Activated CD4-positive, CD25-positive, alpha-beta regulatory T cell treated with anti-CD3 and anti-CD28 coated beads, Interleukin-2, amount 50 U/mL, for 16 hours (primary cell): ENCODE results near the gene ZBBX.

ENCODE experiments used
- DNase-seq: peaks from one replicate; pipeline ENCODE4 v3.0.0-alpha.2; 2020; ENCODE audit warnings: low read depth, low spot score

The ZBBX gene

DNA sequence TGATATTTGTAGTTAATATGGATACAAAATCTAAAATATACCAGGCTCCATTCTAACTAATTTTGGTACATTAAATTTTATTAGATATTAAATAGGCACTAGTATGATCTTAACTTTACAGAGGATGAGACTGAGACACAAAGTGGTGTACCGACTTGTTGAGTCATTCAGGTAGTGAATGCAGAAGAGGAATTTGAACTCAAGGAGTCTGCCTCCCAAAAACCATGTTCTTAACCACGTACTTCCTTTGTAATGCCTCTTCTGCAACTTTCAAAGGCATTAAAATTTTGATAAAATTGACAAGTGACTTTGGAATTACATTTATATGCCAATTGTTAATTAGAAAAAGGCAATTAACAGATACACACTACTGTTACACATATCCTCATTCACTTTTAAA lies 61.8 kb downstream of the ZBBX start:
- no peak for DNase-seq

DNA sequence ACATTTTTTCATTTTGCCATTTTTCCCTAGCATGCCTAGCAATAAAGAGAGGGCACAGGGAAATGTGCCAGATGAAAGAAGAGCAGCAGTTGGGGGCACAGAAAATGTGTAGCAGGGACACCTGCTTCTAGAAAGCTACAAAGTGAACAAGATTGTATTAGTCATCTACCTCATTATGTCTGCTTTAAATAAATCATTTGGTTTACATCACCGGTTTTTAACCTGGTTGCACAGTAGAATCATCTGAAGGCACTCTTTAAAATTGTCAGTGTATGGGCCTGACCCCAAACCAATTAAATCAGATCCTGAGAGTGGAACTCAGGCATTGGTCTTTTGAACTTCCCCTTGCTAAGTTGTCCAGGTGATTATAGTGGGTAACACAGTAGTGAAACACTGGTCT lies 73.8 kb downstream of the ZBBX start:
- no peak for DNase-seq

DNA sequence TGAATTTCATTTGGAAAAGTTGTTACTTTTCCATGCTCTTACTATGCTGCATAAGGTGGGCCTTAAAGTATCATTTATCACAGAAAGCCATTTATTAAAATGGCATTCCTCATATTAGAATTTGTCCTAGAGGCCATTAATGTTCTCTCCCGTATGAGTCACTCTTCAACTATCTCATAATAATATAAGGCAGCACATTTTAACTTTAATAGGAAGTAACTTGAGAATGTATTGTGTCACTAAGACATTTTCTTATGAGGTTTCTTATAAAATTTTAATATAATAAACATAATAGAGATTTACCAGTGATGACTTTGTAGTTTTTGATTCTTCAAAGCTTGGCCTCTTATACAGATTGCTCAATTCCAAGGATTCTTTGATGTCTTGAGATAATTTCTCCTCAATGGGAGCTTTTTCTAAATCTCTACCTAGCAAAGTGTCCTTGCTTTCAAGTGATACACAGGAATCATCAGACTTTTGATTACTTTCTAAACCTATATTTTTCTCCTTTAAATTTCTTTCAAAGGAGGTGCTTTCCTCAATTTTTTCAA lies 74.7 kb downstream of the ZBBX start:
- DNase-seq, result no peak

DNA sequence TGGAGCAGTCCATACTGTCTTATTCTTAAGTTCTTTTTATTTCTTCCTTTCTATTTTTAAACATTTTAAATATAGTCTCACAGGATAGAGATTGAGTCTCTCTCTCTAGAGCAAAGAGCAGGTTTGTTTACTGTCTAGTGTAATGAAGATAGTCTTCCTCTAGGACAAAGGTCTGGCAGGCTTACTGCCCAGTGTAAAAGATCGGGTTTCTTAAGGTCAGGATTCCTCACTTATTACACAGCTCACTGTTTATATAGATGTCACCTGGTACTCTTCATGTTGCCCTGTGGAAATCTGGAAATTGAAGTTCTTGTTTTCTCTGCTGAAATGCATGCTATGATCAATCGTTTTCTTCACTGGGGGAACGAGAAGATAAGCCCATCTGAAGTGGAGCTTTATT lies 76.0 kb downstream of the ZBBX start:
- no peak for DNase-seq

DNA sequence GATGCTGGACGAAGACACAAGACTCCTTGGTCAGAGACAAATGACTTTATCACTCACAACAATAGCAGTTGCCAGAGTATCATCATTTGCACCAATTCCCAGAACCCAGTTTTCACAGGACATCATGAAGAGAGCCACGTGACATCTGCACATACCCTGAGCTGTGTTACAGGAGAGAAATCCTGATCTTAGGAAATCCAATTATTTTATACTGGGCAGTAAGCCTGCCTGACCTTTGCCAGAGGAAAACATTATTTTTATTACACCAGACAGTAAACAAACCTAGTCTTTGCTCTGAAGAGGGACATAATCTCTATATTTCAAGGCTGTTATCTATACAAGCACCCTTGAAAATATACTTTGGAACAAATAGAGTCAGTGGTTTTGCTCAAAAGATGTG lies 77.4 kb downstream of the ZBBX start:
- no peak for DNase-seq

DNA sequence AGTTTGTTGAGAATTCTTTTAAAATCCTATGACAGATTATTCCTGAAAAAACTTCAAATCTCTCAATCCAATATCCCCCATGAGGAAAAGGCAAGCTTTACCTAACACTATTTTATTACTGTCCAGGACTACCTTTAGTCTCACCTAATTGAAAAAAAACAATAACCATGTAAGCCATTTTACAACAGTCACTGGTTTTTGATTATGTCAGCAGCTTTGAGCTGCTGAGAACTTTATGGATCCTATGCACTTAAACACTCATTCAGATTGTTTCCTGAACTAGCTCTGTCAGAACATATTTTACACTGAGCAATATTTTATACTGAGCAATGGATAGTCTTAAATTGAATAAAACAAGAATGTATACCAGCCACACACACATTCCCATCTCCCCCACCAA lies 79.9 kb downstream of the ZBBX start:
- no peak for DNase-seq

DNA sequence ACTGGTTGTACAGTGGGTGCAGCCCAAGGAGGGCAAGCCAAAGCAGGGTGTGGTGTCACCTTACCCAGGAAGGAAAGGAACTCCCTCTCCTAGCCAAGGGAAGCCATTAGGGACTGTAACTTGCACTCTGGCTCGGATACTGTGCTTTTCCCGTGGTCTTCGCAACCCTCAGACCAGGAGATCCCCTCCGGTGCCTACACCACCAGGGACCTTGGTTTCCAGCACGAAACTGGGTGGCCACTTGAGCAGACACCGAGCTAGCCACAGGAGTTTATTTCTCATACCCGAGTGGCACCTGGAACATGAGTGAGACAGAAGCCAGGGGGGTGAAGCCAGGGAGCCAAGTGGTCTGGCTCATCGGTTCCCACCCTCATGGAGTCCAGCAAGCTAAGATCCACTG lies 90.7 kb downstream of the ZBBX start:
- DNase-seq, result no peak

DNA sequence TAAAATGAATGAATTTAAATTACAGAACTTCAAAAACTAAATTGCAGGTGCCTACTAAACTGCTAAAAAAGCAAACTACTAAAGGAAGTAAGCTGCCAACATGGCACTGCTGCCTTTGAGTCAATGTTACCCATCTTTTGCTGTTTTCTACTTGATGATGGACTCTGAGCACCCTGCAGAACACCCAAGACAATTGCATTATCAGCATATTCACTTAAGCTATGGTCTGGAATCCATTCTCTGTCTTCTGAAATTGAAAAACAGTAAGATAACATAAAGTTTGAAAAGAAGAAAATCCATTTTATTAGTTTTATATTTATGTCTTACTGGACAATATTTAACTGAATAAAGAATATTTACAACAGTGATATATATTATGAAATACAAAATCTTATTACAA lies 91.4 kb downstream of the ZBBX start:
- no peak for DNase-seq

DNA sequence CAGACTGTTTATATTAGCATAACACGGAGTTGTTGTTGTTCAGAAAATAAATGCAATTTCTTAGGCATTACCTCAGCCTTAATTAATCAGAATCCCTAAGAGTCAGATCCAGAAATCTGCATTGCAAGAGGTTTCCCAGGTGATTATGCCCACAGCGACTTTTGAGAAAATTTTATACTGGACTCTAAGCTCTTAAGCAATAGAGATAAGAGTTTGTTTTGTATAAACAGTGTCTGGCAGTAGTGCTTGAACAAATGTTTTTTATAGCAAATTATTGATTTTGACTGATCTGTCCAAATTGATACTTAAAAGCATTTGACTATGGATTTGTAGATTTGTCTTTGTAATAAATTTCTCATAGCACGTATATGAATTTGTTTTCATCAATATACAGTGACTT lies 92.8 kb downstream of the ZBBX start:
- DNase-seq, result no peak

DNA sequence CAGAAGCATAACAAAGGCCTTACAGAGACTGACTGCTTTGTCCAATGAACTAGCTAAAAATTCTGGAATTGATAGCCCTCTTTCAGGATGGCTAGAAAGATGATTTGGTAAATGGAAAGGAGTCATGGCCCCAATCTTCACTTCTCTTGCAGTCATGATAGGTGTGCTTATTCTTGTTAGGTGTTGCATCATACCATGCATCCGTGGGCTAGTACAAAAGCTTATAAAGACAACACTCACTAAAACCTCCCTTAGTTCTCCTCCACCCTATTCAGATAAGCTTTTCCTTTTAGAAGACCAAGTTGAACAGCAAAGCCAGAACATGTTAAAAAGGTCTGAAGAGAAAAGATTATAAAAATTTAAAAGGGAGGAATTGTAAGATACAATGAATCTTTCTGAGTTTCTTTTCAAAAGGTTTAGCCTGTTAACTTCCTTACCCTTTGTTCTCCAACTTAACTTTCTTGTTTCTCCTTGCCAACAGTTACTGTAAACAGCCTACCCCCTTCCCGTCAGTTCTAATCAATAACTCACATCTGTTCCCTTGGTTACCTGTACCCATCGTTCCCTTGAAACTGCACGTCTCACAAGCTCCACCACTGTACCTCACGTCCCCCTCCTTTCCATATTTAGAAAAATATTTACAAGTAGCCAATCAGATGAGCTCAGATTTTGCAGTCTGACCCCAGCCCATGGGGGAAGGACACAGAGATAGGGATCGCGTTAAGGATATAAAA lies 105.8 kb downstream of the ZBBX start:
- no peak for DNase-seq

DNA sequence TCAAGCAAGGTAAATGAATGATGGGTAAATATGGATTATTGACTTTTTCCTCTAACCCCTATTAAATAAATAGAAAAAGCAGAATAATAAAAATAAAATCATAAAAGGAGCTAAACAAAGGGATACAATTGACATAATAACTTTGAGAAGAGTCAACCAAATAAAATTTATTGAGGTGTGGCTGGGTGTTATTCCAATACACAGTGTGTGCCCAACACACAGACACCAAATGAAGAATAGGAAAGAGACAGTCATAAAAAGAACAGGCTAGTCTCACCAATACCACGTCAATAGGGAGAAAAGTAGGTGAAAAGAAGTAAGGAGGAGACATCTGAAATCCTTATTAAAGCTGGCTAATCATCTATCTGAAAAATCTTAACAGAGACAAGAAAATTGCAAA lies 127.1 kb downstream of the ZBBX start:
- DNase-seq, result no peak

DNA sequence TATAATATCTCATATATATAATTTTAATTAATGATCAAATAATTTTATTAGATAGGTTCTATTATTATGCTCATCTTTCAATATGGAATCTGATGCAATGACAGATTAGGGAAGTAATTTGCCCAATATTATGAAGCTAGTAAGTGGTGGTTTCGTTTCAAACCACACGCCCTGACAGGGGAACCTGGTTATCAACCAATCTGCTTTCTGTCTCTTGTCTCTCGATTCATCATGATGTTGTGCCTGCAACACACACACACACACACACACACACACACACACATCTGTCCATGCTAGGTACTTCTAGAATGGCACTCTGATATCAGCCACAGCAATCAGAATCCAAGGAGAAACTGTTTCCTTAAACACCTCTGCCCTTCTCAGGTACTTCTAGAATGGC lies 128.4 kb downstream of the ZBBX start:
- DNase-seq, result no peak

DNA sequence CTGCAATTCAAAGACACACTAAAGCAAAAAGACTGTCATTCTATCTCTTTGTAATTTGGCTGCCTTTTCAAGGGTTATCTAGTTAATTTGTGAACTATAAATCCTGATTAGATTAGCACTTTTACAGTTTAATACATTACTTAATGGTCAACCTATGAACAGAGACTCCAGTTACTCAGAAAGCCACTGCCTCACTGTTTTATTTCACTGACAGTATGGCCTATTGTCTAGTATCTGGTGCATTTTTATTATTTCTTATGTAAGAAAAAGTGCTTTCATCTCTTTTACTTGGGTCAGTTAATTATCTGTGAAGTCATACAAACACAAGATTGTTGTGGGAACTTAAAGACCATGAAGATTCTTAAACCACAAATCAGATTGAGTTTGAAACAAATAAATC lies 133.8 kb downstream of the ZBBX start:
- DNase-seq, result no peak

DNA sequence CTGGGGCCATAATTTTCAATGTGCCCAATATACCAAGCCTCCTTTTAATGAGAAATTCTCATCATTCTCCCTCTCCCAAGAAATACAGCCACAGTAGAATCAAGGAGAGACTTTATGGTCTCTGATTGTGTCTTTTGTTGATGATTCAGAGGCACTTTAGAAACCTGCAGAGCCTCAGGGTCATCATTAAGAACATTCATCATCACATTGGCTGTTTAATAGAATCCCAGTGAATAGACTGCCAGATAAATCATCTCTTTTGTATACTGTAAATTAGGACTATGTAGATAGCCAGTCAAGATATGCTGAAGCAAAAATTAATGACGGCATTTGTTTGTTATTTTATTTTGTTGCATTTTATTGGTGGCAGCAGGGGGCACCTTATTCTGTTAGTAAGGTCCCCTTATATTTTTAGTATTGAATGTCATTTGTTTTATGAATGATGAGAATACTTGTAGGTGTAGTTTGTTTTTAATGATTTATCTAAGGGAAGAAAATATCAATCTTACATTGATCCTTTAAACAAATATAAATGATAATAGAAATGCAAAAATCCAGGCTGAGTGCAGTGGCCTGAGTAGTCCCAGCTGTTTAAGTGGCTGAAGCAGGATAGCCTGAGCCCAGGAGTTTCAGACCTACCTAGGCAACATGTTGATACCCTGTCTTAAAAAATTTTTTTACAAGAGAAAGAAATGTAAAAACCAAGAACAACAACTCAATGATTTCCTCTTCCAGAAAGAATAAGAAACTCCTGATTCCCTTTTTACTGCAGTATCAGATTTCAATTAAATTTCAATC lies 138.8 kb downstream of the ZBBX start:
- no peak for DNase-seq

DNA sequence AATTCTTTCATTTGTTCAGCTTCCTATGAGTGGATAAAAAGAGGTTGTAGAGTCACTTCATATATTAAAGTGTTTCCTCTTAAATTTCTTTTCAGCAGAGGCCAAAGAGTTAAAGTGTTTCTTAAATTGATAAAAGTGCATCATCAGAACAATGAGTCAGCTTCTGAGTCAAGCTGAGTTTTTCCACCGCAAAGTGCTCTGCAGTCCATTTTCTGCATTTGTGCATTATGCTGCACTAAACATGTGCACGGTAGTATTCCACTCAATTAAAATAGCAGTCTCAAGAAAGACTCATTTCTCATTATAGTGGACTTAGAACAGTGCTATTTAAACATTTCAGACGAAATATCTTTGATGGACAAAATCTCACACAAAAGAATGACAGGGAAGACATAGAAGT lies 152.0 kb downstream of the ZBBX start:
- DNase-seq, result no peak

DNA sequence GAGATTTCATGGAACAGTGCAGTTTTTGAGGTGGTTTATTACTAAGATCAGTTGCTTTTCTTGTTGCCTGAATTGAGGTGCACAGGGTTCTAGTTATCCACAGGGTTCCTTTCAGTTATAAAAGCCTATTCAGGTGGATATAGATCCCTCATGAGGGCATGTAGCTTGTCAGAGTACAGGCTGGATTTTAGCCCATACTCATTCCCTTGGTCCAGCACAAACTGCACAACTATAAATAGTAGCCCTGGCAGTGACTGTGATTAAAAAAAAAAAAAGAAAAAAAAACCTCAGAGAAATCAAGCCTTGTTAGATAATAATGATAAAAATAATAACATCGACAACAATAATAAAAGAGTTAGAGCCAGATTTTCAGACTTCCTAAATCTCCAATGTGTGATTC lies 154.3 kb downstream of the ZBBX start:
- DNase-seq, result no peak

DNA sequence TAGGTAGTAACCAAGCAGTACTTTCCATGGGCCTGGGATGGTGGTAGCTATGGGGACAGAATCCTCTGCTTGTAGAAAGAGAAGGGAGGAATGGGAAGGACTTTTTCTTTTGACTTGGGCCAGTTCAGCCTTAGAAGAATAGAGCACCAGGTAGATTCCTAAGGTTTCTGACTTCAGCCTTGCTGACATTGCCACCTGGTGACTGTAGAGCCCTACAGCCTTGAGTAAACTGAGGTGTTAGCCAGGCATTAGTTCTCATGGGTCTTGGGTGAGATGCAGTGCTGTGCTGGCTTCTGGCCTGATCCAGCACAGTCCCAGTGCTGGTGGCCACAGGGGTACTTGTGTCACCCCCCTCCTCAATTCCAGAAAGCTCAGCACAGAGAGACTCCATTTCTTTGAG lies 171.1 kb downstream of the ZBBX start:
- DNase-seq, result no peak

DNA sequence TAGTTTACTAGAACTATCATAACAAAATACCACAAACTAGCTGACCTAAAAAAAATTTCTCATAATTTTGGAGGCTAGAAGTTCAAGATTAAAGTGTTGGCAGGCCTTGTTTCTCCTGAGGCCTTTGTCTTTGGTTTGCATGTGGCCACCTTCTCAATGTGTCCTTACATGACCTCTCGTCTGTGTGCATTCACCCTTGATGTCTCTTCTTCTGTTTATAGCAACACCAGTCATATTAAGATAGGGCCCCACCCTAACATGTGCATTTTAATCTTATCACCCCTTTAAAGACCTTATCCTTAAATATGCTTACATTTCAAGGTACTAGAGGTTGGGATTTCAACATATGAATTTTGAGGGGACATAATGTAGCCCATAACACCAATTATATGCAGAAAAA lies 177.0 kb downstream of the ZBBX start:
- no peak for DNase-seq

DNA sequence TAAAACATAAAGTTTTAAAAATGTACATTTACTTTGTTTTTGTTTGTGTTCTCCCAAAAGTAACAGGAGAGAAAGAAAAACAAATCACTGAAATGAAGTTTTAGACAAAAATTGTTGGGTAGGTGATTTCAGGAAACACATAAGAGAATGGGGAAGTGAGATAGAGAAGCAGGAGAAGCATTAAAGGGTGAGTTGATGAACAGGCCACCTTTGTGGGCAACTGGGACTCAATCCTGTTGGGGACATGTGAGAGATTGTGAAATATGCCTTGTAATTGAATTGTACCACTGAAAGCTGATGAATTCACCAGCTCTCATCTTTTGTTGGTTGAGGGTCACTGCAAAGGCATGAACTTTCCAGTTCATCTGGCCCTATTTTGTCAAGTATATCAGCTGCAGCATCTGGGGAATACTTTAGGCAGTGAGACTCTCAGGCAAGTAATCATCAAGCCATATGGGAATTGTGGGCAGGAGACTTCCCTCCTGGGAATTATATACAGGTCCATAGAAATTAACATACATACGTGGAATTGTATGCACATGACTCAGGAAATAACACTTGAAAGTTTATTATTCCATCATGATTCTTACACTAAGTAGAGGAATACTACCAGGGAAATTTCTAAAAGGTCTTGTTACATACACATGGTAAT lies 181.0 kb downstream of the ZBBX start:
- no peak for DNase-seq
